Skeletal muscle tissue (tissue), 4 donors: Measurements from ENCODE around the gene PCDHGA1. TPM values are rescaled to one million over a fixed set of nuclear protein-coding genes. Genes with fewer than 3 reads are reported as not detected.
"Not testable (repeated sequence)": the region's sequence is repeated elsewhere in the genome, so short reads cannot be mapped to it uniquely, and the experiment has no call there.

ENCODE experiments used
- H3K27ac ChIP-seq: one replicate; pipeline ENCODE4 v1.7.0; 2013; ENCODE audit warnings: mild to moderate bottlenecking, low read depth, low read length, inconsistent platforms
- H3K27me3 ChIP-seq, 3 donors: one replicate each; pipeline ENCODE4 v1.7.0; 2013; ENCODE audit warnings: low read length in 3 of 3; ENCODE audit not compliant: control insufficient read depth in 3 of 3, insufficient read depth in 3 of 3
- H3K36me3 ChIP-seq, 3 donors: one replicate each; pipeline ENCODE4 v1.7.0; 2013; ENCODE audit warnings: low read length in 3 of 3; ENCODE audit not compliant: control insufficient read depth in 3 of 3, insufficient read depth in 3 of 3
- H3K4me1 ChIP-seq, 3 donors: one replicate each; pipeline ENCODE4 v1.7.0; 2013; ENCODE audit warnings: low read length in 3 of 3, mild to moderate bottlenecking in 3 of 3; ENCODE audit not compliant: control insufficient read depth in 3 of 3, insufficient read depth in 3 of 3
- H3K4me3 ChIP-seq, 3 donors: one replicate each; pipeline ENCODE4 v1.7.0; 2013; ENCODE audit warnings: low read length in 3 of 3
- H3K9ac ChIP-seq, 3 donors: one replicate each; pipeline ENCODE4 v1.7.0; 2013; ENCODE audit warnings: low read length in 3 of 3, mild to moderate bottlenecking in 3 of 3, moderate library complexity in 2 of 3, low read depth in 1 of 3
- H3K9me3 ChIP-seq, 3 donors: one replicate each; pipeline ENCODE4 v1.7.0; 2013; ENCODE audit warnings: low read length in 3 of 3; ENCODE audit not compliant: control insufficient read depth in 3 of 3
- total RNA-seq: library from RNA; depleted of rRNA; stranded (reverse); fragments of >200 nt; gene quantifications from one replicate; pipeline ENCODE4 v1.2.3, GENCODE V29; 2014
- donor health status: Osteomylitis.

Gene PCDHGA1
- total RNA-seq, 1 donor from 2014 or later, result 0.52 TPM

- Histone ChIP-seq H3K9ac (no peak within 1 kb of the TSS), H3K9me3 (peaks cover 12 to 31% (median 20%) of the 10 kb centered on the region in 3 donors), H3K36me3 (peaks cover 0 to 6% (median 0%) of the 10 kb centered on the region in 3 donors), H3K27me3 (peaks cover 0 to 18% (median 12%) of the 10 kb centered on the region in 3 donors), H3K4me3 (peak within 1 kb of the TSS in 2 of 3 donors; percentile 44 to 49), H3K27ac (no peak within 1 kb of the TSS), H3K4me1 (peaks cover 0 to 15% (median 0%) of the 10 kb centered on the region in 3 donors)
Observed at GRCh38 chr5:141392429-141393198, 62.3 kb downstream of the PCDHGA1 start, which contains the start of gene PCDHGA8. PCDHGA8 (plus strand) TSS chr5:141392633; CDS start chr5:141392814, 181 bp downstream.

DNA sequence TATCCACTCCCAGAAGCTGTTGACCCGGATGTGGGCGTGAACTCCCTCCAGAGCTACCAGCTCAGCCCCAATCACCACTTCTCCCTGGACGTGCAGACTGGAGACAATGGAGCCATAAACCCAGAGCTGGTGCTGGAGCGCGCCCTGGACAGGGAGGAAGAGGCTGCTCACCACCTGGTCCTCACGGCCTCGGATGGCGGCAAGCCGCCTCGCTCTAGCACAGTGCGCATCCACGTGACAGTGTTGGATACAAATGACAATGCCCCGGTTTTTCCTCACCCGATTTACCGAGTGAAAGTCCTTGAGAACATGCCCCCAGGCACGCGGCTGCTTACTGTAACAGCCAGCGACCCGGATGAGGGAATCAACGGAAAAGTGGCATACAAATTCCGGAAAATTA lies 63.0 kb downstream of the PCDHGA1 start:
- no peak overlapping the region for H3K27ac ChIP-seq
- H3K4me1 ChIP-seq, result peaks cover 0 to 15% (median 0%) of the 10 kb centered on the region in 3 donors
- peak overlapping the region in 1 of 3 donors; percentile 49 for H3K4me3 ChIP-seq
- H3K9me3 ChIP-seq, result peaks cover 12 to 29% (median 19%) of the 10 kb centered on the region in 3 donors
- peaks cover 0 to 18% (median 12%) of the 10 kb centered on the region in 3 donors for H3K27me3 ChIP-seq
- peaks cover 0 to 6% (median 0%) of the 10 kb centered on the region in 3 donors for H3K36me3 ChIP-seq
- no peak overlapping the region for H3K9ac ChIP-seq

GRCh38 chr5:141394401-141395187 lies 64.3 kb downstream of the PCDHGA1 start:
- Histone ChIP-seq H3K4me3 (peak overlapping the region in 1 of 3 donors; percentile 31), H3K4me1 (peaks cover 0 to 16% (median 5%) of the 10 kb centered on the region in 3 donors), H3K9me3 (peaks cover 13 to 29% (median 20%) of the 10 kb centered on the region in 3 donors), H3K27me3 (peaks cover 0 to 18% (median 12%) of the 10 kb centered on the region in 3 donors)
- not testable (repeated sequence) for H3K9ac ChIP-seq, H3K27ac ChIP-seq, H3K36me3 ChIP-seq

DNA sequence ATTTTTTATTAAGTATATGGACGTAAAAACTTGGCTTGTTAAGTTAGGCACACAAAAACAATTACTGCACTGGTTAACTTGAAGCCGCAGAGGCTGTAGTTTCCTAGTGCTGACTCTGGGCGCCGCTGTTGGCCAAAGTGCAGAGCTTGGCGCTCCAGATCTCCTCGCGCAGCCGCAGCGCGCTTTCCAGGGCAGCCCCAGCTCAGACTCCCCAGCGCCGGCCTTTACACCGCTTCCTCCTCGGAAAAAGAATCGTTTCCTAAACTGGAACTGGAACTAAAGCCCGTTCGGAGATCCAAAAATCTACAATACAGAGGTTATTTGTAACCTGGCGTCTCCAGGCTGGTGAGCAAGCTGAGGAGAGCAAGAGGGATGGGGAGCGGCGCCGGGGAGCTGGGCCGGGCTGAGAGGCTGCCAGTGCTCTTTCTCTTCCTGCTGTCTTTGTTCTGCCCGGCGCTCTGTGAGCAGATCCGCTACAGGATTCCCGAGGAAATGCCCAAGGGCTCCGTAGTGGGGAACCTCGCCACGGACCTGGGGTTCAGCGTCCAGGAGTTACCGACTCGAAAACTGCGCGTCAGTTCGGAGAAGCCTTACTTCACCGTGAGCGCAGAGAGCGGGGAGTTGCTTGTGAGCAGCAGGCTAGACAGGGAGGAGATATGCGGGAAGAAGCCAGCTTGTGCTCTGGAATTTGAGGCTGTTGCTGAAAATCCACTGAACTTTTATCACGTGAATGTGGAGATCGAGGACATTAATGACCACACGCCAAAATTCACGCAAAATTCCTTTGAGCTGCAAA lies 67.6 kb downstream of the PCDHGA1 start, which contains the start of gene PCDHGB5:
TSS of gene PCDHGB5 (plus strand) at position 192 of the 796 bp plus-strand sequence. CDS start at position 373, 181 bp downstream.
- Histone ChIP-seq H3K27me3 (peaks cover 0 to 12% (median 8%) of the 10 kb centered on the region in 3 donors), H3K4me1 (peaks cover 0 to 23% (median 6%) of the 10 kb centered on the region in 3 donors), H3K9me3 (peaks cover 12 to 32% (median 19%) of the 10 kb centered on the region in 3 donors), H3K4me3 (peak within 1 kb of the TSS; percentile 51 to 60 (median 54)), H3K9ac (peak within 1 kb of the TSS in 1 of 3 donors; percentile 12)
- not testable (repeated sequence) for H3K36me3 ChIP-seq, H3K27ac ChIP-seq

DNA sequence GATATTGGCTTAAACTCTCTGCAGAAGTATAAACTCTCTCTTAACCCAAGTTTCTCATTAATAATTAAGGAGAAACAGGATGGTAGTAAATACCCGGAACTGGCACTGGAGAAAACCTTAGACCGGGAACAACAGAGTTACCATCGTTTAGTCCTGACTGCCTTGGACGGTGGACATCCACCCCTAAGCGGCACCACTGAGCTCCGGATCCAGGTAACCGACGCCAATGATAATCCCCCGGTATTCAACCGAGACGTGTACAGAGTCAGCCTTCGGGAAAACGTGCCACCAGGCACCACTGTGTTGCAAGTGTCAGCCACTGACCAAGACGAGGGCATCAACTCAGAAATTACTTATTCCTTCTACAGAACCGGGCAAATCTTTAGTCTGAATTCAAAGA lies 68.3 kb downstream of the PCDHGA1 start:
- peaks cover 12 to 31% (median 23%) of the 10 kb centered on the region in 3 donors for H3K9me3 ChIP-seq
- H3K4me3 ChIP-seq, result peak overlapping the region; percentile 40 to 54 (median 48)
- peaks cover 0 to 8% (median 7%) of the 10 kb centered on the region in 3 donors for H3K27me3 ChIP-seq
- H3K36me3 ChIP-seq, result peaks cover 0 to 3% (median 3%) of the 10 kb centered on the region in 3 donors
- H3K4me1 ChIP-seq, result peaks cover 0 to 28% (median 6%) of the 10 kb centered on the region in 3 donors
- H3K9ac ChIP-seq, result peak overlapping the region in 1 of 3 donors; percentile 12
- H3K27ac ChIP-seq, result no peak overlapping the region

DNA sequence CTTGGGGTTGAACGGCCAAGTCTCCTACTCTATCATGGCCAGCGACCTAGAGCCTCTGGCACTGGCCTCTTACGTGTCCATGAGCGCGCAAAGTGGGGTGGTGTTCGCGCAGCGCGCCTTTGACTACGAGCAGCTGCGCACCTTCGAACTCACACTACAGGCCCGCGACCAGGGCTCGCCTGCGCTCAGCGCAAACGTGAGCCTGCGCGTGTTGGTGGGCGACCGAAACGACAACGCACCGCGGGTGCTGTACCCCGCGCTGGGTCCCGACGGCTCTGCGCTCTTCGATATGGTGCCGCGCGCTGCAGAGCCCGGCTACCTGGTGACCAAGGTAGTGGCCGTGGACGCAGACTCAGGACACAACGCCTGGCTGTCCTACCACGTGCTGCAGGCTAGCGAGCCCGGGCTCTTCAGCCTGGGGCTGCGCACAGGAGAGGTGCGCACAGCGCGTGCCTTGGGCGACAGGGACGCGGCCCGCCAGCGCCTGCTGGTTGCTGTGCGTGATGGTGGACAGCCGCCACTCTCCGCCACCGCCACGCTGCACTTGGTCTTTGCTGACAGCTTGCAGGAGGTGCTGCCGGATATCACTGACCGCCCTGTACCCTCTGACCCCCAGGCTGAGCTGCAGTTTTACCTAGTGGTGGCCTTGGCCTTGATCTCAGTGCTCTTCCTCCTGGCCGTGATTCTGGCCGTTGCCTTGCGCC lies 69.4 kb downstream of the PCDHGA1 start:
- Histone ChIP-seq H3K27ac (no peak overlapping the region), H3K36me3 (peaks cover 0 to 6% (median 3%) of the 10 kb centered on the region in 3 donors), H3K27me3 (peaks cover 0 to 7% (median 3%) of the 10 kb centered on the region in 3 donors), H3K9me3 (peaks cover 10 to 30% (median 30%) of the 10 kb centered on the region in 3 donors), H3K9ac (no peak overlapping the region), H3K4me3 (peak overlapping the region; percentile 43 to 66 (median 51)), H3K4me1 (peaks cover 0 to 27% (median 6%) of the 10 kb centered on the region in 3 donors)

DNA sequence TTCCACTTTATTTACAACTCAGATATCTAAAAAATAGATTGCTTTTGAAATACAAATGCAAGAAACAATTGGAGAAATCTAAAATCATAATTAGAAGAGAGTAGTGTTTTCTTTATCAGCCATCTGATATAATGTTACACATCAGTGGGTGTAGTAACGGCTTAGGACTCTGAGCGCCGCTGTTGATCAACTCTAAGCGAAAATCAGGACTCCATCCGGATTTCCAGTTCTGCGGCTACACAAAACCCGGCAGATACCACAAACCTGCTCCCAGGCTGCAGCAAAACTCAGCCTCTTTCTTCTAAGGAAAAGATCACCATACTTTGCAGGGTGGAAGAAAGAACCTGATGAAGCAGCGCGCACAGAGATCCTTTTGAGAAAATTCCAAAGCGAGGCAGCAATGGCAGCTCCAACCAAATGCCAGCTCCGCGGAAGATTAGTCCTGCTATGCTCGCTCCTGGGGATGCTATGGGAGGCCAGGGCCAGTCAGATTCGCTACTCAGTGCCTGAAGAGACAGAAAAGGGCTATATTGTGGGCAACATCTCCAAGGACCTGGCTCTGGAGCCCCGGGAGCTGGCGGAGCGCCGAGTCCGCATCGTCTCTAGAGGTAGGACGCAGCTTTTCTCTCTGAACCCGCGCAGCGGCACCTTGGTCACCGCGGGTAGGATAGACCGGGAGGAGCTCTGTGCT lies 72.4 kb downstream of the PCDHGA1 start, which contains the start of gene PCDHGA9:
TSS of gene PCDHGA9 (plus strand) at position 226 of the 691 bp plus-strand sequence. CDS start at position 401, 175 bp downstream.
- Histone ChIP-seq H3K9ac (peak within 1 kb of the TSS in 1 of 3 donors; percentile 50), H3K36me3 (peaks cover 0 to 8% (median 3%) of the 10 kb centered on the region in 3 donors), H3K4me1 (peaks cover 0 to 25% (median 6%) of the 10 kb centered on the region in 3 donors), H3K4me3 (peak within 1 kb of the TSS; percentile 64 to 70 (median 65)), H3K9me3 (peaks cover 9 to 31% (median 29%) of the 10 kb centered on the region in 3 donors), H3K27ac (no peak within 1 kb of the TSS), H3K27me3 (peaks cover 0 to 3% (median 2%) of the 10 kb centered on the region in 3 donors)

DNA sequence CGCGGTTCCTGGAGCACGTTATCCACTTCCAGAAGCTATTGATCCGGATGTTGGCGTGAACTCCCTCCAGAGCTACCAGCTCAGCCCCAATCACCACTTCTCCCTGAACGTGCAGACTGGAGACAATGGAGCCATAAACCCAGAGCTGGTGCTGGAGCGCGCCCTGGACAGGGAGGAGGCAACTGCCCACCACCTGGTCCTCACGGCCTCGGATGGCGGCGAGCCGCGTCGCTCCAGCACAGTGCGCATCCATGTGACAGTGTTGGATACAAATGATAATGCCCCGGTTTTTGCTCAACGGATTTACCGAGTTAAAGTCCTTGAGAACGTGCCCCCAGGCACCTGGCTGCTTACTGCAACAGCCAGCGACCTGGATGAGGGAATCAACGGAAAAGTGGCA lies 73.1 kb downstream of the PCDHGA1 start:
- peaks cover 0 to 8% (median 3%) of the 10 kb centered on the region in 3 donors for H3K36me3 ChIP-seq
- H3K4me3 ChIP-seq, result peak overlapping the region; percentile 52 to 65 (median 64)
- H3K4me1 ChIP-seq, result peaks cover 0 to 25% (median 6%) of the 10 kb centered on the region in 3 donors
- peaks cover 0 to 3% (median 2%) of the 10 kb centered on the region in 3 donors for H3K27me3 ChIP-seq
- no peak overlapping the region for H3K9ac ChIP-seq
- peaks cover 9 to 34% (median 29%) of the 10 kb centered on the region in 3 donors for H3K9me3 ChIP-seq
- H3K27ac ChIP-seq, result no peak overlapping the region
